SK-N-SH treated with all-trans-retinoic acid at 6 μM for 48 hours (cell line): ENCODE data around the gene WDR17.
A peak's percentile ranks its signal among the peaks of the same experiment; 100 is the strongest.

ENCODE experiments used
- ATAC-seq: fragments of 200-7000 bp; cut with Tn5 transposase; 3 replicates; pipeline ENCODE4 v1.9.1; 2020; ENCODE audit warnings: mild to moderate bottlenecking, moderate library complexity
- ARNTL ChIP-seq: fragments of 450-650 bp; formaldehyde crosslinking; IDR thresholded peaks from 2 replicates; pipeline ENCODE4 v1.5.0; 2020; ENCODE audit warnings: low read depth, mild to moderate bottlenecking, moderate library complexity, borderline replicate concordance
- CSDC2 ChIP-seq: fragments of 250-450 bp; sonication (Bioruptor Pico); IDR thresholded peaks from 2 replicates; pipeline ENCODE4 v1.5.0; 2020; ENCODE audit warnings: mild to moderate bottlenecking, moderate library complexity
- ESRRG ChIP-seq: fragments of 250-450 bp; sonication (Bioruptor Pico); IDR thresholded peaks from 2 replicates; pipeline ENCODE4 v1.6.1; 2021; ENCODE audit warnings: mild to moderate bottlenecking
- GLIS3 ChIP-seq: fragments of 250-450 bp; sonication (Bioruptor Pico); IDR thresholded peaks from 2 replicates; pipeline ENCODE4 v1.5.0; 2020; ENCODE audit warnings: mild to moderate bottlenecking, moderate library complexity
- ISL1 ChIP-seq: fragments of 250-450 bp; sonication (Bioruptor Pico); IDR thresholded peaks from 2 replicates; pipeline ENCODE4 v2.1.2; 2022; ENCODE audit warnings: mild to moderate bottlenecking, moderate library complexity
- OSR1 ChIP-seq: fragments of 250-450 bp; sonication (Bioruptor Pico); IDR thresholded peaks from 2 replicates; pipeline ENCODE4 v1.8.0; 2022; ENCODE audit warnings: moderate library complexity, mild to moderate bottlenecking, inconsistent platforms
- PATZ1 ChIP-seq: fragments of 250-450 bp; sonication (Bioruptor Pico); IDR thresholded peaks from 2 replicates; pipeline ENCODE4 v1.8.0; 2020; ENCODE audit warnings: mild to moderate bottlenecking, moderate library complexity, borderline replicate concordance
- POU6F1 ChIP-seq: fragments of 250-450 bp; sonication (Bioruptor Pico); IDR thresholded peaks from 2 replicates; pipeline ENCODE4 v1.8.0; 2021; ENCODE audit warnings: low read depth, mild to moderate bottlenecking, moderate library complexity, borderline replicate concordance
- RARB ChIP-seq: fragments of 250-450 bp; sonication (Bioruptor Pico); IDR thresholded peaks from 2 replicates; pipeline ENCODE4 v1.8.0; 2021; ENCODE audit warnings: mild to moderate bottlenecking, moderate library complexity
- SNAI2 ChIP-seq: fragments of 250-450 bp; sonication (Bioruptor Pico); IDR thresholded peaks from 2 replicates; pipeline ENCODE4 v1.5.0; 2020; ENCODE audit warnings: mild to moderate bottlenecking, moderate library complexity
- TOX ChIP-seq: fragments of 250-450 bp; sonication (Bioruptor Pico); IDR thresholded peaks from 2 replicates; pipeline ENCODE4 v1.8.0; 2021; ENCODE audit warnings: mild to moderate bottlenecking, moderate library complexity, borderline replicate concordance
- TSHZ2 ChIP-seq: fragments of 250-450 bp; sonication (Bioruptor Pico); IDR thresholded peaks from 2 replicates; pipeline ENCODE4 v1.5.0; 2020; ENCODE audit warnings: mild to moderate bottlenecking, moderate library complexity
- ZC3H10 ChIP-seq: fragments of 250-450 bp; sonication (Bioruptor Pico); IDR thresholded peaks from 2 replicates; pipeline ENCODE4 v1.5.1; 2021; ENCODE audit warnings: mild to moderate bottlenecking, moderate library complexity
- ZFP3 ChIP-seq: fragments of 250-450 bp; sonication (Bioruptor Pico); IDR thresholded peaks from 2 replicates; pipeline ENCODE4 v1.5.0; 2020; ENCODE audit warnings: mild to moderate bottlenecking, moderate library complexity
- ZFP30 ChIP-seq: fragments of 450-650 bp; formaldehyde crosslinking; IDR thresholded peaks from 2 replicates; pipeline ENCODE4 v1.5.0; 2022; ENCODE audit warnings: mild to moderate bottlenecking, moderate library complexity
- ZNF565 ChIP-seq: fragments of 450-650 bp; formaldehyde crosslinking; conservative IDR thresholded peaks from 2 replicates; pipeline ENCODE4 v1.5.0; 2020; ENCODE audit warnings: low read depth, mild to moderate bottlenecking, moderate library complexity
- ZNF8 ChIP-seq: fragments of 450-650 bp; formaldehyde crosslinking; IDR thresholded peaks from 2 replicates; pipeline ENCODE4 v1.5.0; 2020; ENCODE audit warnings: mild to moderate bottlenecking, moderate library complexity
- TF ChIP-seq, protein P1 (sequence below): fragments of 250-450 bp; sonication (Bioruptor Pico); IDR thresholded peaks from 2 replicates; pipeline ENCODE4 v1.5.1; 2020; ENCODE audit warnings: low read depth, mild to moderate bottlenecking, moderate library complexity

WDR17 gene

DNA sequence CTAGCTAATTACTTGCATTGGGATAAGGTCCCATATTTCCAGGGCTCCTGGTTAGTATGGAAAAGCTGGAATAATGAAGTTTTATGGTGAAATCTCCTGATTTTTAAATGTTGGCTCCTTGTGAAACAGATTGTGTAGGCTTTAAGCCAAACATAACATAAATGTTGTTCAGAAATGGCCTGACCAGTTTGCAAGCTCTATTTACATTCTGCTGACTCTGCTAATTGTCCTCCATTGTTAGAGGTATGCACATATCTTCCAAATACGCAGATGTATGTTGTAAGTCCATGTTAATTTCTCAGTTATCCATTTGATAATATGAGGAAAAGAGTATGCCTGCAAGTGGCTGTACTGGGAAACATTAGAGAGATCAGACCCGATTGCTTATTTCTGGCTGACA is 11.9 kb upstream of the WDR17 start:
- no peak for ATAC-seq

GRCh38 chr4:176054942-176055341 is 10.7 kb upstream of the WDR17 start:
- no peak for TF ChIP-seq TOX
- no peak for TF ChIP-seq TSHZ2 (CRISPR knock-in tag)
- no peak for TF ChIP-seq POU6F1 (CRISPR knock-in tag)
- TF ChIP-seq PATZ1 (CRISPR knock-in tag): no peak
- TF ChIP-seq OSR1 (CRISPR knock-in tag): no peak
- no peak for TF ChIP-seq SNAI2 (CRISPR knock-in tag)
- no peak for TF ChIP-seq RARB (CRISPR knock-in tag)
- no peak for TF ChIP-seq ARNTL (CRISPR knock-in tag)
- no peak for TF ChIP-seq GLIS3 (CRISPR knock-in tag)
- no peak for TF ChIP-seq ESRRG (CRISPR knock-in tag)
- peak; percentile 44 for ATAC-seq

More for the DNA sequence above, 11.9 kb upstream of the WDR17 start:
- TF ChIP-seq OSR1 (CRISPR knock-in tag) (no peak), ZNF8 (no peak), POU6F1 (CRISPR knock-in tag) (no peak), RARB (CRISPR knock-in tag) (no peak), ZNF565 (no peak), SNAI2 (CRISPR knock-in tag) (no peak), ZFP3 (CRISPR knock-in tag) (no peak), ZFP30 (CRISPR knock-in tag) (no peak), ESRRG (CRISPR knock-in tag) (no peak), GLIS3 (CRISPR knock-in tag) (no peak), PATZ1 (CRISPR knock-in tag) (no peak), CSDC2 (no peak), ARNTL (CRISPR knock-in tag) (no peak), ZC3H10 (CRISPR knock-in tag) (no peak), TSHZ2 (CRISPR knock-in tag) (no peak), ISL1 (CRISPR knock-in tag) (no peak)
- TF ChIP-seq, protein P1, sequence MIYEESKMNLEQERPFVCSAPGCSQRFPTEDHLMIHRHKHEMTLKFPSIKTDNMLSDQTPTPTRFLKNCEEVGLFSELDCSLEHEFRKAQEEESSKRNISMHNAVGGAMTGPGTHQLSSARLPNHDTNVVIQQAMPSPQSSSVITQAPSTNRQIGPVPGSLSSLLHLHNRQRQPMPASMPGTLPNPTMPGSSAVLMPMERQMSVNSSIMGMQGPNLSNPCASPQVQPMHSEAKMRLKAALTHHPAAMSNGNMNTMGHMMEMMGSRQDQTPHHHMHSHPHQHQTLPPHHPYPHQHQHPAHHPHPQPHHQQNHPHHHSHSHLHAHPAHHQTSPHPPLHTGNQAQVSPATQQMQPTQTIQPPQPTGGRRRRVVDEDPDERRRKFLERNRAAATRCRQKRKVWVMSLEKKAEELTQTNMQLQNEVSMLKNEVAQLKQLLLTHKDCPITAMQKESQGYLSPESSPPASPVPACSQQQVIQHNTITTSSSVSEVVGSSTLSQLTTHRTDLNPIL (CRISPR knock-in tag): no peak
